ENCODE measurements around the gene CCSER2. TPM values are rescaled to one million over a fixed set of nuclear protein-coding genes. Genes with fewer than 3 reads are reported as not detected.
A peak's percentile ranks its signal among the peaks of the same experiment; 100 is the strongest.

Gene CCSER2
- polyA plus RNA-seq, 3 donors, result 7.4 to 23.3 (median 14.3) TPM

DNA sequence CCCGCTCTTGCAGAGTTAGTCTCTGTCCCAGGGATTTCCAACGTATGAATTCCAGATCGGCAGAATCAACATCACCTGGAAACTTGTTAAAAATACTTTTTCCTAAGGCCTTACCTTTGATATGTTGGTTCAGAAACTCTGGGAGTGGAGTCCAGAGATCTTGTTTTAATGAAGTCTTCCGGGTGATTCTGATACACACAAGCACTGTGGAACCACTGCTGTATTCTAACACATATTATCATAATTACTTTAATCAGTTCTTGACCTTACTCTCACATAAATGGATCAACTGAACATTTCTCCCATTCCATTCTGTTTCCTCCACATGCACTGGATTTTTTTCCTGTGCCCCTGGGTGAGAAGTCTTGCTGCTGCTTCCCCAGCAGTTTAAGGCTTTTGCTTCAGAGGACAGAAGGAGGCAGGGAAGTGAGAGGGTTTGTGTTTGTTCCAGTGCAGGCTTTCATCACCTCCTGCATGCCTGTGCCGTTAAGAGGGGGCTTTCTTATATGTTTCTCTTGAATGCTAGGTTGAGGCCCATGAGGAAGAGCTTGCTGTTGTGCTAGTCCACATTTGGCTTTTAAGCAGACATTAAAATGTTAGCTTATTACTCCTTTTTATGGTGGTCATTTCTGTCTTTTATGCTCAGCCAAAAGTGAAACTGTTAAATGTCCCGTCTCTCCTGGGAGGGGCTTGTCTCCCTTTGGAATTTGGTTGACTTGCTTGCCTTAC lies 32.4 kb downstream of the CCSER2 start:
- Mint-ChIP-seq H3K27me3 (ENCODE audit: low read depth in 3 of 3) (no peaks in the 10 kb centered on the region), H3K4me1 (peaks cover 24% of the 10 kb centered on the region)
- TF ChIP-seq, protein P1, sequence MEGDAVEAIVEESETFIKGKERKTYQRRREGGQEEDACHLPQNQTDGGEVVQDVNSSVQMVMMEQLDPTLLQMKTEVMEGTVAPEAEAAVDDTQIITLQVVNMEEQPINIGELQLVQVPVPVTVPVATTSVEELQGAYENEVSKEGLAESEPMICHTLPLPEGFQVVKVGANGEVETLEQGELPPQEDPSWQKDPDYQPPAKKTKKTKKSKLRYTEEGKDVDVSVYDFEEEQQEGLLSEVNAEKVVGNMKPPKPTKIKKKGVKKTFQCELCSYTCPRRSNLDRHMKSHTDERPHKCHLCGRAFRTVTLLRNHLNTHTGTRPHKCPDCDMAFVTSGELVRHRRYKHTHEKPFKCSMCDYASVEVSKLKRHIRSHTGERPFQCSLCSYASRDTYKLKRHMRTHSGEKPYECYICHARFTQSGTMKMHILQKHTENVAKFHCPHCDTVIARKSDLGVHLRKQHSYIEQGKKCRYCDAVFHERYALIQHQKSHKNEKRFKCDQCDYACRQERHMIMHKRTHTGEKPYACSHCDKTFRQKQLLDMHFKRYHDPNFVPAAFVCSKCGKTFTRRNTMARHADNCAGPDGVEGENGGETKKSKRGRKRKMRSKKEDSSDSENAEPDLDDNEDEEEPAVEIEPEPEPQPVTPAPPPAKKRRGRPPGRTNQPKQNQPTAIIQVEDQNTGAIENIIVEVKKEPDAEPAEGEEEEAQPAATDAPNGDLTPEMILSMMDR (IDR thresholded peaks at IDR 0.05), result no peak

GRCh38 chr10:84365335-84365881 lies 37.0 kb downstream of the CCSER2 start:
- no peaks in the 10 kb centered on the region for H3K36me3 ChIP-seq (replicated peaks in 1 of 2; ENCODE audit: control insufficient read depth in 1 of 2, insufficient read depth in 2 of 2, low read length in 2 of 2)
- H3K4me3 ChIP-seq (replicated peaks in 1 of 3; ENCODE audit: low read depth in 2 of 3, low read length in 3 of 3), result no peak overlapping the region
- intact Hi-C loops (cut with micrococcal nuclease), result no loop called here
- H3K79me2 ChIP-seq (ENCODE audit: insufficient read depth, low read length), result no peaks in the 10 kb centered on the region
- Mint-ChIP-seq H3K9me3 (no peaks in the 10 kb centered on the region), H3K4me3 (no peak overlapping the region), H3K4me1 (peaks cover 23% of the 10 kb centered on the region), H3K27me3 (ENCODE audit: low read depth in 3 of 3) (peaks cover 0 to 2% (median 0%) of the 10 kb centered on the region in 3 donors), H3K36me3 (no peaks in the 10 kb centered on the region), H3K27ac (no peak overlapping the region)
- peaks cover 0 to 6% of the 10 kb centered on the region in 2 donors for H3K4me1 ChIP-seq (ENCODE audit: control insufficient read depth in 1 of 2, insufficient read depth in 2 of 2, low read length in 2 of 2)
- TF ChIP-seq, protein P1 (IDR thresholded peaks at IDR 0.05), result no peak
- no peaks in the 10 kb centered on the region for H3K9me3 ChIP-seq (replicated peaks in 1 of 2; ENCODE audit: control insufficient read depth in 1 of 2, insufficient read depth in 1 of 2, low read length in 2 of 2)
- WGBS (ENCODE audit: insufficient coverage), result no CpG with 5 or more reads among the region's 5 CpGs
- no peak overlapping the region for H2AFZ ChIP-seq (ENCODE audit: insufficient read depth, low read depth, low read length, poor library complexity, severe bottlenecking)
- H3K9ac ChIP-seq (ENCODE audit: insufficient read depth, low read length, poor library complexity, severe bottlenecking), result no peak overlapping the region
- no peak overlapping the region for H3K4me2 ChIP-seq (replicated peaks; ENCODE audit: extremely low read depth, low read length, poor library complexity, severe bottlenecking)
- no peaks in the 10 kb centered on the region for H3K27me3 ChIP-seq (ENCODE audit: control insufficient read depth in 2 of 2, insufficient read depth in 2 of 2, low read length in 2 of 2)
- no peak for DNase-seq
- peaks cover 41% of the 10 kb centered on the region for H4K20me1 ChIP-seq (ENCODE audit: insufficient read depth, low read length)
- no peak overlapping the region for H3K27ac ChIP-seq (ENCODE audit: low read depth in 1 of 2, low read length in 2 of 2)

More for the DNA sequence above, 32.4 kb downstream of the CCSER2 start:
- Histone ChIP-seq H3K4me1 (ENCODE audit: control insufficient read depth in 1 of 2, insufficient read depth in 2 of 2, low read length in 2 of 2) (peaks cover 0 to 6% of the 10 kb centered on the region in 2 donors), H2AFZ (ENCODE audit: insufficient read depth, low read depth, low read length, poor library complexity, severe bottlenecking) (no peak overlapping the region), H4K20me1 (ENCODE audit: insufficient read depth, low read length) (peaks cover 38% of the 10 kb centered on the region), H3K36me3 (replicated peaks in 1 of 2; ENCODE audit: control insufficient read depth in 1 of 2, insufficient read depth in 2 of 2, low read length in 2 of 2) (no peaks in the 10 kb centered on the region), H3K27ac (ENCODE audit: low read depth in 1 of 2, low read length in 2 of 2) (no peak overlapping the region), H3K4me2 (replicated peaks; ENCODE audit: extremely low read depth, low read length, poor library complexity, severe bottlenecking) (peak overlapping the region; percentile 1), H3K79me2 (ENCODE audit: insufficient read depth, low read length) (no peaks in the 10 kb centered on the region), H3K9me3 (replicated peaks in 1 of 2; ENCODE audit: control insufficient read depth in 1 of 2, insufficient read depth in 1 of 2, low read length in 2 of 2) (no peaks in the 10 kb centered on the region), H3K4me3 (replicated peaks in 1 of 3; ENCODE audit: low read depth in 2 of 3, low read length in 3 of 3) (no peak overlapping the region), H3K27me3 (ENCODE audit: control insufficient read depth in 2 of 2, insufficient read depth in 2 of 2, low read length in 2 of 2) (no peaks in the 10 kb centered on the region), H3K9ac (ENCODE audit: insufficient read depth, low read length, poor library complexity, severe bottlenecking) (no peak overlapping the region)
- Mint-ChIP-seq H3K9me3 (no peaks in the 10 kb centered on the region), H3K27ac (no peak overlapping the region), H3K36me3 (no peaks in the 10 kb centered on the region), H3K4me3 (no peak overlapping the region)
- intact Hi-C loops (cut with micrococcal nuclease), result no loop called here
- WGBS (ENCODE audit: insufficient coverage), result 73% methylated on average over 5 of the region's 6 CpGs
- DNase-seq, result no peak

Measured in CD14-positive monocyte (primary cell).